HepG2 (cell line): ENCODE measurements around the gene PKNOX2. TPM values are rescaled to one million over a fixed set of nuclear protein-coding genes. Genes with fewer than 3 reads are reported as not detected.

Experiments used
- ARID2 ChIP-seq: sonication (generic); formaldehyde crosslinking; IDR thresholded peaks from 2 replicates; pipeline ENCODE4 v1.8.1; 2022; ENCODE audit warnings: mild to moderate bottlenecking, missing genetic modification reagents, borderline replicate concordance
- ETS1 ChIP-seq: sonication (generic); formaldehyde crosslinking; IDR thresholded peaks from 2 replicates; pipeline ENCODE4 v1.4.0; 2020; ENCODE audit warnings: missing genetic modification reagents
- FOXP1 ChIP-seq, 2 experiments: fragments of 450-650 bp in 1 of 2; IDR thresholded peaks; 2 replicates each; pipeline ENCODE4 v1.6.1; 2017 to 2018; ENCODE audit warnings: antibody characterized with exemption in 1 of 2
- GABPB1 ChIP-seq: IDR thresholded peaks from 2 replicates; pipeline ENCODE4 v1.6.1; 2016; ENCODE audit warnings: mild to moderate bottlenecking, missing genetic modification reagents, moderate library complexity, missing compliant biosample characterization
- IRF9 ChIP-seq: sonication (generic); formaldehyde crosslinking; IDR thresholded peaks from 2 replicates; pipeline ENCODE4 v1.8.0; 2022; ENCODE audit warnings: missing genetic modification reagents, mild to moderate bottlenecking, borderline replicate concordance
- KAT8 ChIP-seq: IDR thresholded peaks from 2 replicates; pipeline ENCODE4 v1.6.1; 2016; ENCODE audit warnings: missing genetic modification reagents, missing compliant biosample characterization
- KLF11 ChIP-seq: IDR thresholded peaks from 2 replicates; pipeline ENCODE4 v1.6.1; 2016; ENCODE audit warnings: missing compliant biosample characterization
- MTF1 ChIP-seq: sonication (generic); formaldehyde crosslinking; IDR thresholded peaks from 2 replicates; pipeline ENCODE4 v1.5.0; 2020; ENCODE audit warnings: missing genetic modification reagents
- POLR2A ChIP-seq, 2 experiments: IDR thresholded peaks; 2 replicates each; pipeline ENCODE4 v1.6.1; 2011; ENCODE audit warnings: low read depth in 2 of 2, low read length in 2 of 2, mild to moderate bottlenecking in 1 of 2, moderate library complexity in 1 of 2; ENCODE audit not compliant: insufficient read depth in 1 of 2
- SRSF4 ChIP-seq: fragments of 200-400 bp; formaldehyde crosslinking; IDR thresholded peaks from one replicate; pipeline ENCODE4 v1.6.1; 2018; ENCODE audit warnings: mild to moderate bottlenecking, low read depth, low read length, moderate library complexity; ENCODE audit not compliant: poor library complexity, severe bottlenecking
- STAG1 ChIP-seq: sonication (generic); formaldehyde crosslinking; IDR thresholded peaks from 2 replicates; pipeline ENCODE4 v1.4.0; 2020; ENCODE audit warnings: missing genetic modification reagents
- UBTF ChIP-seq: sonication (generic); formaldehyde crosslinking; IDR thresholded peaks from 2 replicates; pipeline ENCODE4 v1.4.0; 2020; ENCODE audit warnings: mild to moderate bottlenecking, missing genetic modification reagents
- ZBTB1 ChIP-seq: sonication (generic); formaldehyde crosslinking; IDR thresholded peaks from 2 replicates; pipeline ENCODE4 v1.4.0; 2020; ENCODE audit warnings: missing genetic modification reagents, borderline replicate concordance
- ZHX2 ChIP-seq, 2 experiments: sonication (generic) in 1 of 2; formaldehyde crosslinking in 1 of 2; IDR thresholded peaks; 2 replicates each; pipeline versions ENCODE4 v1.6.1 to v1.9.0; 2014 to 2022; ENCODE audit warnings: antibody characterized with exemption in 1 of 2, borderline replicate concordance in 1 of 2, inconsistent platforms in 1 of 2, low read depth in 1 of 2, missing genetic modification reagents in 1 of 2
- ZNF20 ChIP-seq: sonication (generic); formaldehyde crosslinking; IDR thresholded peaks from 2 replicates; pipeline ENCODE4 v1.4.0; 2020; ENCODE audit warnings: mild to moderate bottlenecking, moderate library complexity, missing genetic modification reagents
- ZNF24 ChIP-seq: fragments of 450-650 bp; IDR thresholded peaks from 2 replicates; pipeline ENCODE4 v1.6.1; 2017; ENCODE audit warnings: antibody characterized with exemption, mild to moderate bottlenecking
- ZNF282 ChIP-seq: fragments of 450-650 bp; IDR thresholded peaks from 2 replicates; pipeline ENCODE4 v1.6.1; 2018; ENCODE audit not compliant: partially characterized antibody
- ZNF720 ChIP-seq: sonication (generic); formaldehyde crosslinking; IDR thresholded peaks from 2 replicates; pipeline ENCODE4 v1.4.0; 2020; ENCODE audit warnings: missing genetic modification reagents
- ZNF781 ChIP-seq: sonication (generic); formaldehyde crosslinking; IDR thresholded peaks from 2 replicates; pipeline ENCODE4 v1.5.1; 2020; ENCODE audit warnings: borderline replicate concordance, mild to moderate bottlenecking, missing genetic modification reagents; ENCODE audit errors: not compliant biosample characterization
- polyA plus RNA-seq, 8 experiments: library from polyadenylated mRNA; depleted of rRNA in 3 of 8; stranded (reverse) in 7 of 8; unstranded in 1 of 8; fragments of >200 nt; fragmentation: Illumina TruSeq in 4 of 8; extraction: Trizol in 4 of 8; gene quantifications; 2 replicates each; pipeline versions ENCODE4 v1.2.1 to v1.2.3, GENCODE V29; 2011 to 2016; ENCODE audit warnings: low read depth in 4 of 8, missing spikeins in 1 of 8, mixed read lengths in 1 of 8; ENCODE audit not compliant: insufficient read depth in 1 of 8
- total RNA-seq, 5 experiments: library from RNA; depleted of rRNA; stranded (reverse); fragments of >200 nt; fragmentation: Illumina TruSeq; extraction: Trizol; gene quantifications; 2 replicates each; pipeline ENCODE4 v1.2.3, GENCODE V29; 2016; ENCODE audit warnings: low read depth in 1 of 5

The PKNOX2 gene
- total and polyA plus RNA-seq, 2 of the 13 experiments (the other 11 are each of a cell fraction or from before 2014, with no cell fraction given), result not detected

- no peak for TF ChIP-seq ZNF781
- no peak for TF ChIP-seq ZNF24
- no peak for TF ChIP-seq SRSF4
- no peak for TF ChIP-seq ARID2 (CRISPR knock-in tag)
- TF ChIP-seq ZNF282, result no peak
- peak; percentile 45 for TF ChIP-seq STAG1 (CRISPR knock-in tag)
- no peak for TF ChIP-seq KLF11 (CRISPR knock-in tag)
- 0 out of 2 replicates have a peak, but pooled peaks have one; percentile 25 for TF ChIP-seq IRF9 (CRISPR knock-in tag)
- TF ChIP-seq FOXP1 (IDR thresholded peaks at IDR 0.05), result no peak
- TF ChIP-seq FOXP1 (CRISPR knock-in tag; IDR thresholded peaks at IDR 0.05), result no peak
- TF ChIP-seq POLR2A (IDR thresholded peaks at IDR 0.05; ENCODE audit: insufficient read depth in 1 of 2, low read depth in 2 of 2, low read length in 2 of 2), result no peak
- no peak for TF ChIP-seq ZNF720 (CRISPR knock-in tag)
- TF ChIP-seq MTF1 (CRISPR knock-in tag), result no peak
- no peak for TF ChIP-seq GABPB1 (CRISPR knock-in tag)
- TF ChIP-seq ETS1 (CRISPR knock-in tag), result no peak
- TF ChIP-seq ZNF20, result no peak
- no peak for TF ChIP-seq ZHX2 (IDR thresholded peaks at IDR 0.05; ENCODE audit: low read depth)
- TF ChIP-seq ZHX2 (CRISPR knock-in tag; IDR thresholded peaks at IDR 0.05; ENCODE audit: borderline replicate concordance), result no peak
- no peak for TF ChIP-seq KAT8 (CRISPR knock-in tag)
- peak; percentile 37; the same call in 1 of the 2 replicates for TF ChIP-seq UBTF (CRISPR knock-in tag)
- no peak for TF ChIP-seq ZBTB1 (CRISPR knock-in tag)
These were observed at the start of gene PKNOX2 (continued) for GRCh38 chr11:125164422-125165110.
